Mammary epithelial cell (primary cell): ENCODE results near the gene SPACDR.

Experiments used
- EZH2 ChIP-seq: IDR thresholded peaks from 2 replicates; pipeline ENCODE4 v1.6.1; 2012; ENCODE audit warnings: low read length, inconsistent platforms, borderline replicate concordance
- TF ChIP-seq, protein P1 (sequence below), 2 donors: IDR thresholded peaks in 1 of 2; conservative IDR thresholded peaks in 1 of 2; 2 replicates each; pipeline ENCODE4 v1.5.1; 2011 to 2012; ENCODE audit warnings: inconsistent platforms in 2 of 2, low read length in 2 of 2, mild to moderate bottlenecking in 2 of 2, control low read depth in 1 of 2, low read depth in 1 of 2; ENCODE audit not compliant: insufficient read depth in 1 of 2; ENCODE audit errors: extremely low read depth in 1 of 2

- TF ChIP-seq, protein P1, sequence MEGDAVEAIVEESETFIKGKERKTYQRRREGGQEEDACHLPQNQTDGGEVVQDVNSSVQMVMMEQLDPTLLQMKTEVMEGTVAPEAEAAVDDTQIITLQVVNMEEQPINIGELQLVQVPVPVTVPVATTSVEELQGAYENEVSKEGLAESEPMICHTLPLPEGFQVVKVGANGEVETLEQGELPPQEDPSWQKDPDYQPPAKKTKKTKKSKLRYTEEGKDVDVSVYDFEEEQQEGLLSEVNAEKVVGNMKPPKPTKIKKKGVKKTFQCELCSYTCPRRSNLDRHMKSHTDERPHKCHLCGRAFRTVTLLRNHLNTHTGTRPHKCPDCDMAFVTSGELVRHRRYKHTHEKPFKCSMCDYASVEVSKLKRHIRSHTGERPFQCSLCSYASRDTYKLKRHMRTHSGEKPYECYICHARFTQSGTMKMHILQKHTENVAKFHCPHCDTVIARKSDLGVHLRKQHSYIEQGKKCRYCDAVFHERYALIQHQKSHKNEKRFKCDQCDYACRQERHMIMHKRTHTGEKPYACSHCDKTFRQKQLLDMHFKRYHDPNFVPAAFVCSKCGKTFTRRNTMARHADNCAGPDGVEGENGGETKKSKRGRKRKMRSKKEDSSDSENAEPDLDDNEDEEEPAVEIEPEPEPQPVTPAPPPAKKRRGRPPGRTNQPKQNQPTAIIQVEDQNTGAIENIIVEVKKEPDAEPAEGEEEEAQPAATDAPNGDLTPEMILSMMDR (conservative IDR thresholded peaks at IDR 0.05 in 1 of 2, IDR thresholded peaks at IDR 0.05 in 1 of 2; ENCODE audit: extremely low read depth in 1 of 2, insufficient read depth in 1 of 2, low read depth in 1 of 2, low read length in 2 of 2): no peak
- TF ChIP-seq EZH2: no peak
Observed at GRCh38 chr7:100492738-100493475, 28.8 kb upstream of the SPACDR start.
